IMR-90 (cell line): ENCODE data around the gene FLT1.

Experiments used
- CTCF ChIP-seq: conservative IDR thresholded peaks from 2 replicates; pipeline ENCODE4 v1.5.1; 2012; ENCODE audit warnings: mild to moderate bottlenecking, low read depth, low read length, improper control_type of control experiment
- MAFK ChIP-seq: IDR thresholded peaks from 2 replicates; pipeline ENCODE4 v1.6.1; 2012; ENCODE audit warnings: low read depth, low read length, improper control_type of control experiment
- POLR2A ChIP-seq: IDR thresholded peaks from 2 replicates; pipeline ENCODE4 v1.6.1; 2012; ENCODE audit warnings: mild to moderate bottlenecking, low read depth, low read length
- RAD21 ChIP-seq: IDR thresholded peaks from 2 replicates; pipeline ENCODE4 v1.6.1; 2012; ENCODE audit warnings: low read length, improper control_type of control experiment
- RCOR1 ChIP-seq: IDR thresholded peaks from 2 replicates; pipeline ENCODE4 v1.6.1; 2012; ENCODE audit warnings: mild to moderate bottlenecking, low read length, improper control_type of control experiment; ENCODE audit not compliant: insufficient replicate concordance
- RFX5 ChIP-seq: IDR thresholded peaks from 2 replicates; pipeline ENCODE4 v1.8.0; 2012; ENCODE audit warnings: low read depth, mild to moderate bottlenecking, low read length, moderate library complexity

DNA sequence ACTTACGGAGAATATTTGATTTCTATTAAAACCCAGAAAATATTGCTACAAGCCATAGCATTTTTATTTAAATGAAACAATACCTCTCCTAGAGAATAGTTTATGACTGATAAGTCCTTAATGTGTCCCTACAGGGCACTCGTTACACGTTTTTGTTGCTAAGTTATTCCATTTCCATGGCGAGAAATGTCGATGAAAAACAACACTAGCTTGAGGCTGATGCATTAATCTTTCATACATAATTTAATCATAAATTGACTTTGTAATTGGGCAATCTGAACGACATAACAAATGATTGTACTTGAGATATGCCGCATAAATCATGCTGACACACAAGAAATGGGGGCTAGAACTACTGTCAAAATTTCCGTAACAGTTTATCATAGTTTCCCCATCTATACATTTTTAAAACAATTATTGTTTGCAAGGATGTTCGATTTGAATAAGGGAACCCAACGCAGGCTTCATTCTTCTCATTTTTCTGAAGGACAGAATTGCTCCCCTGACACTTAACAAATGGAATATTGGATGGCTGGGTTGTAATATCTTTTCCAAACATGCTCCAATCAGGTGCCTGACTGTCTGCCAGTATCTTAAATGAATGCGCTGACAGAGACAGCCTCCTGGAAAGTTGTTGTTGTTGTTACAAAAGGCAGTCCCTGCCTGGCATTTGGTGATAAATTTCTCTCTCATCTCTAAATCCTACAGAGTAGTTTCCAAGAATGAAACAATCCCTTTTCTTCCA is 61.9 kb downstream of the FLT1 start:
- TF ChIP-seq RCOR1, result no peak
- no peak for TF ChIP-seq POLR2A
- no peak for TF ChIP-seq CTCF
- no peak for TF ChIP-seq MAFK
- TF ChIP-seq RFX5, result no peak
- TF ChIP-seq RAD21, result no peak
